RPMI7951 (cell line): Measurements from ENCODE around the gene CNNM3. TPM values are rescaled to one million over a fixed set of nuclear protein-coding genes. Genes with fewer than 3 reads are reported as not detected.
A peak's percentile ranks its signal among the peaks of the same experiment; 100 is the strongest.

Experiments used
- DNase-seq: peaks from one replicate; pipeline ENCODE4 v3.0.0-alpha.2; 2012; ENCODE audit warnings: low read depth
- total RNA-seq: library from RNA; depleted of rRNA; stranded (reverse); fragments of >200 nt; shearing (Covaris generic); gene quantifications from 2 replicates; pipeline ENCODE4 v1.2.3, GENCODE V29; 2014

The CNNM3 gene
- total RNA-seq, 1 experiment from 2014 or later = 3.6 TPM

DNA sequence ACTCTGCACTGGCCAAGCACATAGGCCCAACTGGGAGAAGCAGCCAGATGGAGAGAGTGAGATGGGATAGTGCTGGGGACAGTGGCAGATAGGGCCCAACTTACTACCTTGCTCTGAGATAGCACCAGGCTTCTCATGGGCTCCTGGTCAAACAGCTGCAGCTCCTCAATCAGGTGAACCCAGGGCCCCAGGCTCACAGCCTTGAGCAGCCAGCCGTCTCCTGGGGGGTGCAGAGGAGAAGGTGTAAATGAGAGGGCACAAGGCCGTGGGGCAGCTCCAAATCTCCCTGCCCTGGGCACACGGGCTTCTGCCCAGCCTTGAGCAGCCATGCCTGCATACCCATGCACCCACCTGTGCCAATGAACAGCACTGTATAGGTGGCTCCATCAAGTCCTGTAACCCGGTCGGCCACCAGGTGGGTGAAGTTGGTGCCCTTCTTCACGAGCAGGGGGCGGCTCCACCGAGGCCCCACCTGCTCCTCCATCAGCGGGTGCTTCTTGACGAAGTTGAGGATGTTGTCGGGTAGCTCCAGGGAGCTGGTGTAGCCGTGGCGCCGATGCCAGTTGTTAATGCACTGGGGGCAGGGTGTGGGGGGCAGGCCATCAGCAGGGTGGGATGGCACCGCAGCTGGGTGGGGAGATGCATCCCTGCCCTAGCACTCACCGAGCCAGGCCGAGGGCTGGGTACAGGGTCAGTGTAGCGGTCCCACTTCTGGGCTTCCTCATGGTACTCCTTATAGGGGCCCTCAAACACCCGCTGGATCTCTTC, 47.7 kb downstream of the CNNM3 start:
- no peak for DNase-seq

- DNase-seq = no peak
These were observed 48.4 kb downstream of the CNNM3 start for GRCh38 chr2:96864343-96865091.

DNA sequence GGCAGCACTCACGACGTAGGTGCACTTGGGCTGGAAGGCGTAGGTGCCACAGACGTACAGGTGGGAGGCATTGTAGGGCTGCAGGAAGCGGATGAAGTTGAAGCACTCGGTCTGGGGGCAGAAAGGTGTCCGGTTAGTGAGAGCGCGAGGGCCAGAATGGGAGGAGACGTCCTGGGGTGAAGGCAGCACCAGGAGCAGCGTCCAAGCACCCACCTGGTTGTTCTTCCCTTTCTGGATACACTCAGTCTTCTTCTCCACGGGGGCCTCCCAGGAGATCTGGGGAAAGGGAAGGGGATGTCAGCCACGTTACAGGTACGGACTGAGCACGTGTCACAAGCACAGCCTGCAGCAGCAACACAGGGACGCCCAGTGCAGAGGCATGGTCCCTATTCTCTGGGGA, 49.6 kb downstream of the CNNM3 start:
- DNase-seq = no peak

DNA sequence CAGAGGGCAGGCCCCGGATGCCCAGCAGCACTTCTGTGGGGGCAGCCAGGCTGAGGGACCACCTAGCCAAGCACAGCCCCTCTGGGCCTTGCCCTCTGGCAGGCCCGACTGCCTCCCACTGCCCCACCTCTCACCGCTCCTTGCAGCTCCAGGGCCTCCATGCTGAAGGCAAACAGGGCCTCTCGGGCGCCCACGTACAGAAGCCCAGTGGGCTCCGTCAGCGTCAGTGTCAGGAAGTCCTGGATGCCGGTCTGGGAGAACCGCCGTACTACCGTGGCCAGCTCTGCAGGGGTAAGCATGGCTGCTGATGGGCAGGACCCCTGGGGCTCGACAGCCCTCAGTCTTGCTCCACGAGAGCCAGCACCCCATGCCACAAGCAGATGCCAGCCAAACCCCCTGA, 50.1 kb downstream of the CNNM3 start:
- DNase-seq = no peak

DNA sequence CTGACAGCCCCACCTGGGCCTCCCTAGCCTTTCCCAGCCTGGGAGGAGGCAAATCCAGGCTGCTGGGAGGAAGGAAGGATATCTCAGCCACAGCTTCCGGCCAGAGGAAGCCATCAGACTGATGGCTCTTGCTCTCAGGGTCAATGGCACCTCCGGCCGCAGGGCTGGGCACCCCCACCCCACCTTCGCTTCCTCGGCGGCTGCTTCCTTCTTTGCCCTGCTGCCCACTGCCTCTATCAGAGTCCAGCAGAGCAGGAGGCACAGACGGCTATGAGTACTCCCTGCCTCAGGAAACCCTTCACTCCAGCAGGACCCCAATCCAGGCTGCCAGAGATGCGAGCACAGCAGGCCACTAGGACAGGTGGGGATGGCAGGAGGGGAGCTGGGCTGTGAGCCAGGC, 50.5 kb downstream of the CNNM3 start:
- peak; percentile 42 for DNase-seq

- no peak for DNase-seq
These were observed 51.1 kb downstream of the CNNM3 start for GRCh38 chr2:96866986-96867755.

DNA sequence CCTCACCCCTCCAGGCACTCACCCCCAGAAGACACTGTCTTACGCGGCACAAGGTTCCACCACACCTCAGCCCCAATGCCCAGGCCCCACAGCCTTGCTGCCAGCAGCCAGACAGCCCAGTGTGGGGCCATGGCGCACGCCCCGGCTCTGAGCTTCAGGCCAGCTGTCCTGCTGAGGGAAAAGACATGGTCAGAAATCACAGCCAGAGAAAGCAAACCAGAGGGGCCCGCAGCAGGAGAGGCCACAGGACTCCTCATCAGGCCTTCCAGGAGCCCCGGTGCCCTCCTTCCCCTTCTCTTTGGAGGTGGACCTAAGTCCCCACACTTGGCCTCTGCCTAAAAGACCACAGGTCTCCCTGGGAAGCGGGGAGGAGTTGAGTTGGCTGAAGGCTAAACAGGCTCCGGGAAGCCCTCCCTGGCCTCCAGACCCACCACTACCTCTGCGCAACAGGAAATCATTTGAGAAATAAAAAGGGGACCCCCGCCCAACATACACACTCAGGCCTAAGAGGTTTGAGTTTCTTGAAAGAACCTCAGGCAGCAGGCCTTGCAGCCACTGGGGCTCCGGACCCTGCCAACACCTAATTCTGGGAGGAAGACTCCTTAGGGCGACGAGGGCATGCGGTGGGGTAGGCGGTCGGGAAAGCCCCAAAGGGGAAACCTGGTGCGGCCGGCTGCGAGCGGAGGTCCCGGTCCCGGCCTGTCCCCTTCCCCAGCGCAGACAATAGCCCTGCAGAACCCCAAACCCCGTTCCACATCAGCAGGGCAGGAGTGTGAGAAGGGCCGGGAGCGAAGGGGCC, 51.9 kb downstream of the CNNM3 start:
- DNase-seq = peak; percentile 24

- DNase-seq = peak; percentile 93
These were observed 52.6 kb downstream of the CNNM3 start for GRCh38 chr2:96868555-96869280.

- peak; percentile 86 for DNase-seq
These were observed 53.3 kb downstream of the CNNM3 start for GRCh38 chr2:96869281-96869821.

DNA sequence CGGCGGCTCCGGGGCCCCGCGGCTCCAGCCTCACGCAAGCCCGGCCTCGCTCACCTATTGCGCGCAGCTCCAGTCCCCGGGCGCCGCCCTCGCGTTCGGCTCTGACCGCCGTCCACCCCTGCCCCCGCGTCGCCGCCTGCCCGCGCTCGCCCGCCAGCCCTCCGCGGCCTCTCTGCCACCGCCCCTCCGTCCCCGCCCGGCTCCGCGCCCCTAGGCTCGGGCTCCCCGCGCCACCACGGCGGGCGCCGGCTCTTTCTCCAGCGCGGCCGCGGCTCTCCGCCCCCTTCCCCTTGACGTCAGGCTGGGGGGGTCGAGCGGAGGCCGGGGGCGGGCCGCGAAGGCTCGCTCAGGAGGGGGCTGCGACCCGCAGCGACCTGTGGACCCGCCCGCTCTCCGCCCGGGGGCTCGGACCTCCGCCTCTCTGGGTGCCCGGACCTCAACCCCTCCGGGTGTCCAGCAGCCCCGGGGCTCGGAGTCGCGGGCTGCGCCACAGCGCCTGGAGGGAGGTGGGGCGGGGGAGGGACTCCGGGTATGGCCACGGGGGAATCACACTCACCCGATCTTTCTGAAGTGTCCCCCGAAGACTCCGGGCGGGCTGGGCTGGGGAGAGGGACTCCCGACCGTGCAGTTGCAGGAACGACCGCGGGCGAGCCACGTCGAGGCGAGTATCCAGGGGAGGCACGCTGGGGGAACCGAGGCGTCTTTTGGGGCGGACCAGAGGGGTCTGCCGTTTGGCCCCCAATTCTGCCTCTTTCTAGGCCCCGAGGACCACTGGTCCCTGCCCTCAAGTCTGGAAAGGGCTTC, 54.0 kb downstream of the CNNM3 start, which contains the start of gene SEMA4C:
TSS of gene SEMA4C (minus strand) at position 259 of the 804 bp plus-strand sequence. CDS start 2,194 bp downstream, outside the sequence.
- DNase-seq = peak; percentile 59

DNA sequence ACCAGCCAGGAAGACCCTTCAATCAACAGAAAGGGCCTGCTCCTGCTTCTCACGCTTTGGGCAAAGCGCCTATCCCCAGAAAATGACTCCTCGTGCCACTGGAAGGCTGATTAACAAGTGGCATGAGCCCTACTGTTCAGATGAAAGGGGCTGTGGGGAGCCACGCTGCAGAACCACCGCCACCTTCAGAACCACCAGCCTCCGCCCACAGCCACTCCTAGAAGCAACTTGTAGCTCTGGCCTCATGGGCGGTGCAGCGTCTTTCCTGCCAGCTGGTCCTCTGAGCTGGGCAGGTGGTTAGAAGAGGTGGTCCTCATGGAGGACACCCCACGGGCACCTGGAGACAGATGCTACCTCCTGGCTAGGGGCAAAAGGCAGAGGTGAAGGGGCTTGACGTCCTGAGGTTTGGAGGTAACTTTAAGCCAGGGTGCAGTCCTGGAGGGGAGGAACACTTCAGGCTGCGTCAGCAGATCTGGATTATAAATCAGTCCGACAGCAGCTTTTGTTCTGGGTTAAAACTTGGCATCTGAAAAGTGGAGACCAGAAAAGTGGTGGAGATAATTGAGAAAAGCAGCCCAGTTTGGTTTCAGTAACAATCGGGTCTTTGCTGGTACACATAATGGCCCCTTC, 54.7 kb downstream of the CNNM3 start:
- DNase-seq = peak; percentile 63

- peak; percentile 30 for DNase-seq
These were observed 56.7 kb downstream of the CNNM3 start for GRCh38 chr2:96872591-96873349.

- DNase-seq = no peak
These were observed 57.6 kb downstream of the CNNM3 start for GRCh38 chr2:96873651-96874096.

- no peak for DNase-seq
These were observed 58.2 kb downstream of the CNNM3 start for GRCh38 chr2:96874198-96874831.

- DNase-seq = peak; percentile 65
These were observed 59.6 kb downstream of the CNNM3 start for GRCh38 chr2:96875498-96876268.

DNA sequence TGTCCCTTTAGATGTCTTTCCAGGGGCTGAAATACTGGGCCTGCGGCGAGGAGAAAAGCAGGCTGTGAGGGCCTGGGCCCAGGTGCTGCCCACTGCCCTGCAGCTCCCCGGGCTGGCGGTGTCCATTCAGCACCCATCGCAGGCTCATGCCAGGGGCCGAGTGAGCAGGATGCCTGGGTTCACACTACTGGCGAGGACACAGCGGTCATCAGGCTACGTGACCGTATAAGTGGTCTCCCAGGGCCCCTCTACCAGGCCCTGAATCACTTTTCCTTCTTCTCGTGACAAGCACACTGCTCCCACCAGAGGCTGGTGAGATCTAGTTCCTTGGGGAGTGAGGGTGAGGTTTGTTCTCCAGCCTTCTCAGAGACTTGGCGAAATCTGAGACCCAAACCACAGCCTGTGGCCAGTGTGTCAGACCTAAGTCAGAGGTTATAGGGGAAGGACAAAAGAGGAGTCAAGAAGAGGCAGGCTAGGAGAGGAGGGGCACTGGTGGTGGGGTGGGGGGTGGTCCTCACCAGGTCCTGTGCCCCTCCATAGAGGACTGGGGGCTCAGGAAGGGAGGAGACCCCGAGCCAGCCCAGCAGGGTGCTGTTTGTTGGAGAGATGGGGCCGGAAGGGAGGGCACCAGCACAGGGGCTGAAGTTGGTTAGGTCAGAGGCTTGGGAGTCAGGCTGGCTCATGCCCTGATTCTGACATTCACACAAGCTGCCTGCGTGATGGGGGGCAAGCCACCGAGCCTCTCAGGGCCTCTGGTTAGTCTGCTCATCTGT, 60.4 kb downstream of the CNNM3 start:
- DNase-seq = peak; percentile 90
